Measurements from ENCODE around the gene TRPV2. TPM values are rescaled to one million over a fixed set of nuclear protein-coding genes. Genes with fewer than 3 reads are reported as not detected.
"Not testable (repeated sequence)": the region's sequence is repeated elsewhere in the genome, so short reads cannot be mapped to it uniquely, and the experiment has no call there.

Gene TRPV2
- total and polyA plus RNA-seq, 9 of the 15 experiments (the other 6 are each of a cell fraction or from before 2014, with no cell fraction given), result 10.0 to 97.5 (median 30.3) TPM

DNA sequence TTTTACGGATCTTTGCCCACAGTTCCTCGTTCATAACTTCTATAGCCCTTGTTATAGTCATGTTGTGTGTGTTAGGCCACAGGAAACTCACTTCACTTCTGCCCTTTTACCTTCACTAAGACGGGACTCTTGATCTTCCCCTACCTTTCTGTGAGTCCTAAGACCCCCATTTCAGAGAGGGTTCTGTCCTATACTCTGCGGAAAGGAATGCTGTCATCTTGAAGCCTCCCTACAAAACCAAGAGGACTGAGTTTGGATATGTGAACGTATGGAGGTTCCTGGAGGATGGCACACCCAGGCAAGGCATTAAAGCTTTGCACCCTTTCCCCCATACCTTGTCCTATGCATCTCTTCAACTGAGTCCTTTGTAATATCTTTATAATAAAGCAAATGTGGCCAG, 30.8 kb upstream of the TRPV2 start:
- ChIA-PET CTCF (ENCODE audit: low intra/inter-chr PET ratio) (interaction anchor here (0.5 kb wide), 1 partner anchor 29 kb away, joined by 3 read pairs; no protein-coding TSS in a partner anchor), POLR2A (interaction anchor here (0.9 kb wide), 1 partner anchor 167 kb away, joined by 3 read pairs; the partner anchor contains the start of gene PIGL)
- no TSS peak for BruUV-seq (replicated peaks)
- Histone ChIP-seq H2AFZ (ENCODE audit: low read depth, low read length) (no peak overlapping the region), H3K9ac (ENCODE audit: insufficient read depth in 1 of 2, low read depth in 2 of 2, low read length in 2 of 2) (peak overlapping the region in 1 of 2 experiments; percentile 25; a peak in 1 of 4 replicates), H3K36me3 (ENCODE audit: control insufficient read depth, insufficient read depth, low read length) (peaks cover 29% of the 10 kb centered on the region; the same call in 2 of the 3 replicates), H3K27me3 (ENCODE audit: control insufficient read depth in 2 of 2, insufficient read depth in 2 of 2, low read length in 2 of 2) (no peaks in the 10 kb centered on the region), H3K9me1 (ENCODE audit: control insufficient read depth, insufficient read depth, low read length) (no peaks in the 10 kb centered on the region), H3K79me2 (ENCODE audit: control insufficient read depth, insufficient read depth, low read length) (peaks cover 50% of the 10 kb centered on the region), H3K9me3 (replicated peaks; ENCODE audit: control insufficient read depth, insufficient read depth, low read depth, low read length) (no peaks in the 10 kb centered on the region), H3K4me1 (replicated peaks in 1 of 2; ENCODE audit: control insufficient read depth in 2 of 2, insufficient read depth in 2 of 2, low read length in 2 of 2) (peaks cover 13 to 23% of the 10 kb centered on the region in 2 experiments; a peak in 4 of 5 replicates), H3K27ac (ENCODE audit: extremely low read depth, low read depth, low read length) (peak overlapping the region; percentile 55; the same call in 1 of the 3 replicates), H3K4me2 (ENCODE audit: insufficient read depth, low read length) (no peak overlapping the region), H3K4me3 (no peak overlapping the region), H4K20me1 (replicated peaks; ENCODE audit: control insufficient read depth, insufficient read depth, low read length) (peaks cover 11% of the 10 kb centered on the region; the same call in 1 of the 2 replicates)
- ATAC-seq (no peak), DNase-seq (ENCODE audit: extremely low read depth in 1 of 4, low spot score in 3 of 4) (no peak), FAIRE-seq (no peak)
- in situ Hi-C loops (cut with MboI), result no loop called here
- intact Hi-C loops (cut with micrococcal nuclease), result no loop called here
- TF ChIP-seq, protein P1, sequence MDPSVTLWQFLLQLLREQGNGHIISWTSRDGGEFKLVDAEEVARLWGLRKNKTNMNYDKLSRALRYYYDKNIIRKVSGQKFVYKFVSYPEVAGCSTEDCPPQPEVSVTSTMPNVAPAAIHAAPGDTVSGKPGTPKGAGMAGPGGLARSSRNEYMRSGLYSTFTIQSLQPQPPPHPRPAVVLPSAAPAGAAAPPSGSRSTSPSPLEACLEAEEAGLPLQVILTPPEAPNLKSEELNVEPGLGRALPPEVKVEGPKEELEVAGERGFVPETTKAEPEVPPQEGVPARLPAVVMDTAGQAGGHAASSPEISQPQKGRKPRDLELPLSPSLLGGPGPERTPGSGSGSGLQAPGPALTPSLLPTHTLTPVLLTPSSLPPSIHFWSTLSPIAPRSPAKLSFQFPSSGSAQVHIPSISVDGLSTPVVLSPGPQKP (CRISPR knock-in tag; IDR thresholded peaks at IDR 0.05), result no peak
- TF ChIP-seq ZNF143 (CRISPR knock-in tag; IDR thresholded peaks at IDR 0.05) (no peak), SETDB1 (IDR thresholded peaks at IDR 0.05; ENCODE audit: low read length) (no peak)
- 52% methylated on average over 3 of the region's 5 CpGs for WGBS (ENCODE audit: insufficient coverage, low coverage, missing lambda C conversion rate)

DNA sequence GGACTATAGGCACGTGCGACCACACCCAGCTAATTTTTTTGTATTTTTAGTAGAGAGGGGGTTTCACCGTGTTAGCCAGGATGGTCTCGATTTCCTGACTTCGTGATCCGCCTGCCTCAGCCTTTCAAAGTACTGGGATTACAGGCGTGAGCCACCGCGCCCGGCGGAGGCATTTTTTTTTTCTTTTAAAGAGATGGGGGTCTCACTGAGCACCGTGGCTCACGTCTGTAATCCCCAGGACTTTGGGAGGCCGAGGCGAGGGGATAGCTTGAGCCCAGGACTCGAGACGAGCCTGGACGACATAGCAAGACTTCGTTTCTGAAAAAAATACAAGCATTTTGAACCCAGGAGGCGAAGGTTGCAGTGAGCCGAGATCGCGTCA, 29.3 kb upstream of the TRPV2 start:
- H2AFZ ChIP-seq (ENCODE audit: low read depth, low read length), result peak overlapping the region; percentile 96
- WGBS (ENCODE audit: insufficient coverage, low coverage, missing lambda C conversion rate), result 28% methylated on average over 9 of the region's 23 CpGs

More for the DNA sequence above, 29.3 kb upstream of the TRPV2 start:
- DNase-seq (ENCODE audit: extremely low read depth in 1 of 4, low spot score in 3 of 4); in situ Hi-C loops (cut with MboI); H3K9me3 ChIP-seq (replicated peaks; ENCODE audit: control insufficient read depth, insufficient read depth, low read depth, low read length); ATAC-seq; FAIRE-seq; BruUV-seq (replicated peaks); H3K27me3 ChIP-seq (ENCODE audit: control insufficient read depth in 2 of 2, insufficient read depth in 2 of 2, low read length in 2 of 2); H3K9me1 ChIP-seq (ENCODE audit: control insufficient read depth, insufficient read depth, low read length); H3K4me3 ChIP-seq: not testable (repeated sequence)
- H3K4me1 ChIP-seq (replicated peaks in 1 of 2; ENCODE audit: control insufficient read depth in 2 of 2, insufficient read depth in 2 of 2, low read length in 2 of 2), result peaks cover 13 to 14% of the 10 kb centered on the region in 2 experiments; a peak in 3 of 5 replicates
- H3K27ac ChIP-seq (ENCODE audit: extremely low read depth, low read depth, low read length), result peak overlapping the region; percentile 90
- peak overlapping the region; percentile 80 to 93; a peak in 3 of 4 replicates for H3K9ac ChIP-seq (ENCODE audit: insufficient read depth in 1 of 2, low read depth in 2 of 2, low read length in 2 of 2)
- H4K20me1 ChIP-seq (replicated peaks; ENCODE audit: control insufficient read depth, insufficient read depth, low read length), result peaks cover 11% of the 10 kb centered on the region; the same call in 1 of the 2 replicates
- POLR2A ChIA-PET, result interaction anchor here (0.6 kb wide), 1 partner anchor 63 kb away, joined by 3 read pairs; no protein-coding TSS in a partner anchor
- intact Hi-C loops (cut with micrococcal nuclease), result loop anchor here (1.0 kb wide), 1 partner anchor 29 kb away; the partner anchor contains the start of gene TRPV2
- CTCF ChIA-PET (ENCODE audit: low intra/inter-chr PET ratio), result interaction anchor here (0.7 kb wide), 1 partner anchor 29 kb away, joined by 4 read pairs; the partner anchor contains the start of gene TRPV2
- peak overlapping the region; percentile 82 for H3K4me2 ChIP-seq (ENCODE audit: insufficient read depth, low read length)
- TF ChIP-seq, protein P2, sequence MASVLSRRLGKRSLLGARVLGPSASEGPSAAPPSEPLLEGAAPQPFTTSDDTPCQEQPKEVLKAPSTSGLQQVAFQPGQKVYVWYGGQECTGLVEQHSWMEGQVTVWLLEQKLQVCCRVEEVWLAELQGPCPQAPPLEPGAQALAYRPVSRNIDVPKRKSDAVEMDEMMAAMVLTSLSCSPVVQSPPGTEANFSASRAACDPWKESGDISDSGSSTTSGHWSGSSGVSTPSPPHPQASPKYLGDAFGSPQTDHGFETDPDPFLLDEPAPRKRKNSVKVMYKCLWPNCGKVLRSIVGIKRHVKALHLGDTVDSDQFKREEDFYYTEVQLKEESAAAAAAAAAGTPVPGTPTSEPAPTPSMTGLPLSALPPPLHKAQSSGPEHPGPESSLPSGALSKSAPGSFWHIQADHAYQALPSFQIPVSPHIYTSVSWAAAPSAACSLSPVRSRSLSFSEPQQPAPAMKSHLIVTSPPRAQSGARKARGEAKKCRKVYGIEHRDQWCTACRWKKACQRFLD (CRISPR knock-in tag; IDR thresholded peaks at IDR 0.05), result 0 out of 2 replicates have a peak, but pooled peaks have one; percentile 34
- 0 out of 2 replicates have a peak, but pooled peaks have one; percentile 33 for TF ChIP-seq ZNF766 (CRISPR knock-in tag; conservative IDR thresholded peaks at IDR 0.05)
- peaks cover 29% of the 10 kb centered on the region; the same call in 2 of the 3 replicates for H3K36me3 ChIP-seq (ENCODE audit: control insufficient read depth, insufficient read depth, low read length)
- H3K79me2 ChIP-seq (ENCODE audit: control insufficient read depth, insufficient read depth, low read length), result peaks cover 48% of the 10 kb centered on the region
